GM12873 (cell line): ENCODE measurements around the gene KLF14.

ENCODE experiments used
- TF ChIP-seq, protein P1 (sequence below): IDR thresholded peaks from 2 replicates; pipeline ENCODE4 v1.5.1; 2012; ENCODE audit warnings: low read depth, mild to moderate bottlenecking, moderate library complexity, low read length, control low read depth; ENCODE audit not compliant: insufficient read depth; ENCODE audit errors: missing control alignments

Gene KLF14

DNA sequence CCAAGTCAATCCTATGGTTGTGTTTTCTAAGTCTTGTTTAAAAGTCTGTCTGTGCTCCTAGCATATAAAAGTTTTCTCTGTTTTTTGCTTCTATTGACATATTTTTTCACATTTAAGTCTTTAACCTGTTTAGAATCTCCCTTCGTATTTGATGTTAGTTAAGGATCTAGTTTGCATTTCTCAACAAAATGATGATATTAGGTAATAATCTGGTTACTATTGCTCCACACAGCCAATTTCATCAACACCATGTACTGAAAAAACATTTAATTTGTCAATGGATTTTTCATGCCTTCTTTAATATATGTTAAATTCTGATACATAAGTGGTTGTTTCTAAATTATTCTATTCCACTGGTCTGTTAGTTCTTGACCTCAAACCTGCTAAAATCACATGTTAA is 30.2 kb downstream of the KLF14 start:
- TF ChIP-seq, protein P1, sequence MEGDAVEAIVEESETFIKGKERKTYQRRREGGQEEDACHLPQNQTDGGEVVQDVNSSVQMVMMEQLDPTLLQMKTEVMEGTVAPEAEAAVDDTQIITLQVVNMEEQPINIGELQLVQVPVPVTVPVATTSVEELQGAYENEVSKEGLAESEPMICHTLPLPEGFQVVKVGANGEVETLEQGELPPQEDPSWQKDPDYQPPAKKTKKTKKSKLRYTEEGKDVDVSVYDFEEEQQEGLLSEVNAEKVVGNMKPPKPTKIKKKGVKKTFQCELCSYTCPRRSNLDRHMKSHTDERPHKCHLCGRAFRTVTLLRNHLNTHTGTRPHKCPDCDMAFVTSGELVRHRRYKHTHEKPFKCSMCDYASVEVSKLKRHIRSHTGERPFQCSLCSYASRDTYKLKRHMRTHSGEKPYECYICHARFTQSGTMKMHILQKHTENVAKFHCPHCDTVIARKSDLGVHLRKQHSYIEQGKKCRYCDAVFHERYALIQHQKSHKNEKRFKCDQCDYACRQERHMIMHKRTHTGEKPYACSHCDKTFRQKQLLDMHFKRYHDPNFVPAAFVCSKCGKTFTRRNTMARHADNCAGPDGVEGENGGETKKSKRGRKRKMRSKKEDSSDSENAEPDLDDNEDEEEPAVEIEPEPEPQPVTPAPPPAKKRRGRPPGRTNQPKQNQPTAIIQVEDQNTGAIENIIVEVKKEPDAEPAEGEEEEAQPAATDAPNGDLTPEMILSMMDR = no peak

DNA sequence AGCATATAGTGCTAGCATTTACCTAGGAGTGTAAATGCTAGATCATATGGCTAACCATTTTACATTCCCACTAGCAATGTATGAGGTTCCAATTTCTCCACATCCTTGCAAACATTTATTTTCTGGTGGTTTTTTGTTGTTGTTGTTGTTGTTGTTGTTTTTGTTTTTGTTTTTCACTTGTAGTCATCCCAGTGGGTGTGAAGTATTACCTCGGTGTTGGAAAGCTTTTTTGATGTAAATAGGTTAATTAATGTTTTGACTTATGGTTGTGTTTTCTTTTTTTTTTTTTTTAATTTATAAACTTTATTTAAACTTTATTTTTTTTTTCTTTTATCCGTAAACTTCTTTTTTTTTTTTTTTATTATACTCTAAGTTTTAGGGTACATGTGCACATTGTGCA is 32.4 kb downstream of the KLF14 start:
- TF ChIP-seq, protein P1 = no peak

- TF ChIP-seq, protein P1 = no peak
Measured at GRCh38 chr7:130700760-130701159, 33.2 kb downstream of the KLF14 start.

DNA sequence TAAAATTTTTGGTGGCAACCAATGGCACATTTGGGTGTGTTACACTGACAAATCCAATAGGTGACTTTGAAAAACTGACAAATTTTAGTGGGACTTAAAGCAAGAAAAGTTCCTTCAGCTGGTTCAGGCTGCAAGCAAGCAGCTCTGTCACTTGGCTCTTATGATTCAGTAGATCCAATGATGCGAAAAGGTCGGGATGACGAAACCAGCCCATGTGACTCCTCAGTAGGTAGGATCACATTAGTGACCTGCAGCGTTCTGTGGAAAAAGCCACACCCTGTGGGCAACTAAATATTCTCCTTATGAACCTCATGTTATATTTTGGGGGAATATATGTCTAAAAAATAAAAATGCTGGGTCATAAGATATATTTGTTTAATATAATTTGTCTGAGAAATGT is 34.3 kb downstream of the KLF14 start:
- TF ChIP-seq, protein P1 = no peak

DNA sequence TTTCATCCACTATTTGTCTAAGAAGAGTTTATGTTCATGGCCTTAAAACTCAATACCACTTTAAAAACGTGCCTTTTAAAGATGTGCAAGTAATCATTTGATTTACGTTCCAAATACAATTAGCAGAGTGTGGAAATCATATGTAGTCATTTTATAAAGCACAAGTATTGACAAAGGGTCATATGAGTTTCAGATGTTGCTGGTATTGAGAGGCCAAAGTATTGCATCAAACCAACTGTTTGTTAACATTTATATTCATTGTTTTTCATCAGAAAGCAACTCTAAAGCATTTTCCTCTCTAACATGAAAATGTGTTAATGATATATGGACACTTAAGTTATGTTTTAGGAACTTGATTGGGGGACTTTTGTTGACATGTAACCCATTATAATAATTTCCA is 36.2 kb downstream of the KLF14 start:
- TF ChIP-seq, protein P1 = no peak

GRCh38 chr7:130695840-130696239 is 38.2 kb downstream of the KLF14 start:
- TF ChIP-seq, protein P1 = peak; percentile 54

- TF ChIP-seq, protein P1 = no peak
Measured at GRCh38 chr7:130689683-130690082, 44.3 kb downstream of the KLF14 start.
